Left forelimb (tissue), 1 donor: ENCODE data around the gene PRKAA2.
"Not testable (repeated sequence)": the region's sequence is repeated elsewhere in the genome, so short reads cannot be mapped to it uniquely, and the experiment has no call there.

Experiments
- DNase-seq: peaks from one replicate; pipeline ENCODE4 v3.0.0-alpha.2; 2018; ENCODE audit warnings: low spot score

The PRKAA2 gene

DNA sequence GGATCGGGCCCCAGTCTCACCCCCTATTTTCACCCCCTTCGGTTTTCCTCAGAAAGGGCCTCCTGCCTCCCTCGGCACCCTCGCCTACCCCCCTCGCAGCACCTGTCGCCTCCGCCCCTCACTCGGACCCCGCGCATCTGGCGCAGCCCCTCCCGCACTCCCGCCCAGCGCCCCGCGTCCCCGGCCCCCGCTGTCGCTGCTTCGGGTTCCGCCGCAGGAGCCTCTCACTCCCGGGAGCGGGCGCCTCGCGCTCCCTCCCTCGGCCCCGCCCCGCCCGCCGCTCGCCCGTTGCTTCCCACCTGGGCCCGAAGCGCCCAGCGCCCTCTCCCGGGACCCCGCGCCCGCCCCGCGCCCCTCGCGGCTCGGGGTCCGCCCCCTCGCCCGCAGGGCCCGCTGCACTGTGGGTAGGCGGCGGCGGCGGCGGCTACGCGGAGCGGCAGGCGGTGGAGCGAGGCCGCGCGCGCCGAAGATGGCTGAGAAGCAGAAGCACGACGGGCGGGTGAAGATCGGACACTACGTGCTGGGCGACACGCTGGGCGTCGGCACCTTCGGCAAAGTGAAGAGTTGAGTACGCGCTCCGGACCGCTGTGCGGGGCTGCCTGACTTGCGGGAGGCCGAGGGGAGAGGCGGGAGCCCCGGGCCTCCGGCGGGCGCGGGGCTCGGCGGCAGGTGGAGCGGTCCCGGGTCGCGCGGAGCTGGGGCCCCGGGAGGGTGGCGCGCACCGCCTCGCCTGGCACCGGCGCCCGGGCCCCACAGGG, at the start of gene PRKAA2:
Gene PRKAA2, plus strand, starts transcription at position 396 of the 758 bp plus-strand sequence. Its CDS starts 74 bp downstream, at position 470.
- peak; percentile 77 for DNase-seq

DNA sequence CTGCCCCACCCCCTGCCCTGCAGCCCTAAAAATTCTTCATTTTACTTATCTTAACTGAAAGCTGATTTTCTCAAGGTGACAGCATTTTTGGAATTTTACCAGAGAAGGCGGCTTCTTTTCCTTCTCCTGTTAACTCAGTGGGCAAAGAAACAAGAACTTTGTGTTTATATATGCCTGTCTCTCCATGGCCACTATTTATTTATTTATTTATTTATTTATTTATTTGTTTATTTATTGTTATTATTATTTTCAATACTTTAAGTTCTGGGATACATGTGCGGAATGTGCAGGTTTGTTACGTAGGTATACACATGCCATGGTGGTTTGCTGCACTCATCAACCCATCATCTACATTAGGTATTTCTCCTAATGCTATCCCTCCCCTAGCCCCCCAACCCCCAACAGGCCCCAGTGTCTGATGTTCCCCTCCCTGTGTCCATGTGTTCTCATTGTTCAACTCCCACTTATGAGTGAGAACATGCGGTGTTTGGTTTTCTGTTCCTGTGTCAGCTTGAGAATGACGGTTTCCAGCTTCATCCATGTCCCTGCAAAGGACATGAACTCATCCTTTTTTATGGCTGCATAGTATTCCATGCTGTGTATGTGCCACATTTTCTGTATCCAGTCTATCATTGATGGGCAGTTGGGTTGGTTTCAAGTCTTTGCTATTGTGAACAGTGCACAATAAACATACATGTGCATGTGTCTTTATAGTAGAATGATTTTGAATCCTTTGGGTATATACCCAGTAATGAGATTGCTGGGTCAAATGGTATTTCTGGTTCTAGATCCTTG, 49.5 kb upstream of the PRKAA2 start:
- not testable (repeated sequence) for DNase-seq

DNA sequence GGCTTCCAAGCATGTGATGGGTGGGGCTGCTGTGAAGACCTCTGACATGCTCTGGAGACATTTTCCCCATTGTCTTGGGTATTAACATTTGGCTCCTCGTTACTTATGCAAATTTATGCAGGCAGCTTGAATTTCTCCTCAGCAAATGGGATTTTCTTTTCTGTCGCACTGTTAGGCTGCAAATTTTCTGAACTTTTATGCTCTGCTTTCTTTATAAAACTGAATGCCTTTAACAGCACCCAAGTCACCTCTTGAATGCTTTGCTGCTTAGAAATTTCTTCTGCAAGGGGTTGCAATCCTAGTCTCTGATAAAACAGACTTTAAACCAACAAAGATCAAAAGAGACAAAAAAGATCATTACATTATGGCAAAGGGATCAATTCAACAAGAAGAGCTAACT, 35.0 kb upstream of the PRKAA2 start:
- DNase-seq = not testable (repeated sequence)

DNA sequence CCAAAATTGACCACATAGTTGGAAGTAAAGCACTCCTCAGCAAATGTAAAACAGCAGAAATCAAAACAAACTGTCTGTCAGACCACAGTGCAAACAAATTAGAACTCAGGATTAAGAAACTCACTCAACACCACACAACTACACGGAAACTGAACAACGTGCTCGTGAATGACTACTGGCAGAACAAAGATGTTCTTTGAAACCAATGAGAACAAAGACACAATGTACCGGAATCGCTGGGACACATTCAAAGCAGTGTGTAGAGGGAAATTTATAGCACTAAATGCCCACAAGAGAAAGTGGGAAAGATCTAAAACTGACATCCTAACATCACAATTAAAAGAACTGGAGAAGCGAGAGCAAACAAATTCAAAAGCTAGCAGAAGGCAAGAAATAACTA, 34.3 kb upstream of the PRKAA2 start:
- DNase-seq = not testable (repeated sequence)

DNA sequence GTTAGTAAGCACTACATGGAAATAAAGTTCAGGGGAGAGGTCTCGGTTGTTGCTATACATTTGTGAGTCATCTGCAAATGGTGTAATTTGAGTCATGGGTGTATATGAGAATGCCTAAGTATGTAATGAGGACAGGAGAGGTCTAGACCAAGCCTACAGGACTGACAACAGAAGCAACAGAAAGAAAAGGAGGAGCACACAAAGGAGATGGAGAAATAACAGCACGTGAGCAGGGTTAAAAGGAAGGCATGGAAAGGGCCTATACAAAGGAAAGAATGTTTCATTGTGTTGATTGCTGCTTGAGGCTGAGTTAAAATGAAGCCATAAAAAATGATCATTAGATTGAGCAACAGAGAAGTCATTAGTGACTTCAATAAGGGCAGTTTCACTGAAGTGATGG, 28.0 kb upstream of the PRKAA2 start:
- DNase-seq = no peak

DNA sequence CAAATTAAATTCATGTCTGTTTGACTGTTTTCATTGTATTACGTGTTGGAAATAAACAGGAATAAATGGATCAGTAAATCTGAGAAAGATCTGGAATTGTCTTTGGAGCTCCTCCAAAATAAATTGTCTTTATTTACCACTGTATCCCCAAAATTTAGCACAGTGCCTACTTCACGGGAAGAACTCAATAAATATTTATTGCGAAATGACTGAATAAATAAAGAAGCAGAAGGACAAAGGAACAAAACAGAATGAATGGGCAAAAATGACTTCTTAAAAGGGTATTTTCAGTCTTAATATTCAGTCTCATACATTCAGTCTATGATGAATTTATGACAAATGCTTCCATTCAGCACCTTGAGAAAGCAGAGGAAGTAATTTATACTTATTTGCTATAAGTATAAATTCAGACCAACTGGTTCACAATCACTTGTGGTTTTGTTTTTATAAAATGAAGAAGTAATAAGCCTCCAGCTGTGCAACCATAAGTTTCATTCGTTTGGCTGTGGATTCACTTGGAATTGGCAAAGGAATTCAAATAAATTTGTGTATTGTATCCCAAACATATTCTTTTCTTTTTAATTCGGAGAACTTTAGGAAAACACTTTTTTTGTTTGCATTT, 19.2 kb upstream of the PRKAA2 start:
- no peak for DNase-seq

DNA sequence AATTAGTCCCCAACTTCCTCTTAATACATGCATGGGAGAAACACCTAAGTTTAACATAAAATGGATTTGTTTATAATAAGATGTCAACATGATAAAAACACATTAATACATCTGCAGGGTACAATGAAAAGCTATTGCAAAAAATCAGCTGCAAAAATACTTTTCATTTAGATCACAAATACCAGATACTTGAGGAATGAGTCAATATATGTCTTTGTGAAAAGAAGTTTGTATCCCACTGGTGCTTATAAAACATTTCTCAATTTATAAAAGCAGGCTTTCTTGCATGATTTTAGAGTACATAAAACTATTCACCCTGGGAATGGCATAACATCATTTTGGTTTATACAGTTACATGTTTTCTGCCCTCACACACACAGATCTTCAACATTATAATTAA, 18.6 kb upstream of the PRKAA2 start:
- no peak for DNase-seq

DNA sequence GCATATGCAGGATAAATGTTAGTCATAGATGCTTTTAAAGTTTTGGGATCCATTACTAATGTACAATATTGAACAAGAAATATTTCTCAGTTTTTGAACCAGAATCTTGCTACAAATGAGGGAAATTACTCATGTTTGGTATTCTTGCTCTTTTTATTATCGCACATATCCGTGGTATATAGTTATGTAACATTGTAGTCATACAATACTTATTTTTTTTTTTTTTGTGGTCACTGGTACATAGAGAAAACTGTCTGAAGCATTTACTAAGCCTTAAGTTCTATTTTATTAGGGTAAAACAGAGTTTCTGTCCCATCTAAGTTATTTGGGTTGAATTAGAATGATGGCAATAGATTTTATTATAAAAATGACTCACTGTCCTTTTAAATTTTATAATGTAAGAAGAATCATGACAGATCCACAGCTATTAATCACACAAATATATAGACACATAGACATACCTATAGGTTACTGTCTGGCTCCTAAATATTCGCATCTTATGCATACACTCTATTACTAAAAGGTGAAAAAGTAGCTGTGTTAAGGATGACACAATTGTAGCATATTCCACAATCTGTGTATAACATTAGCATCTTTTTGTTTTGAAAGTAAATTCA, 18.0 kb upstream of the PRKAA2 start:
- no peak for DNase-seq

DNA sequence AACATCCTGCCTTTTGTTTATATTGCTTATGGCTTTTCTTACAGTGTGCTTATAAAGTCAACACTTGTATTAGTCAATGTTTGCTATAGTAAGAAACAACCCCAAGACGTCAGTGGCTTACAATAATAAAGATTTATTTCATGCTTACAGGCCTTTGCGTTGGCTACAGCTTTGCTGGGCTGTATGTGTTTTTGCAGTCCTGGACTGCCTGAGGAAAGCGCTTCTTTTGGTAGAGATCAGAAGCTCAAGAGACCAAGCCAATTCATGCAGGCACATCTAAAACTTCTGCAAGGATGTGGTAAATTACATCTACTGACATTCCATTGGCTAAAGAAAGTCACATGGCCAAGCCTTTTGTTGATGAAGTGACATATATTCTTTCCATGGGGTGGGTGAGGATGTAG, 17.5 kb upstream of the PRKAA2 start:
- no peak for DNase-seq

DNA sequence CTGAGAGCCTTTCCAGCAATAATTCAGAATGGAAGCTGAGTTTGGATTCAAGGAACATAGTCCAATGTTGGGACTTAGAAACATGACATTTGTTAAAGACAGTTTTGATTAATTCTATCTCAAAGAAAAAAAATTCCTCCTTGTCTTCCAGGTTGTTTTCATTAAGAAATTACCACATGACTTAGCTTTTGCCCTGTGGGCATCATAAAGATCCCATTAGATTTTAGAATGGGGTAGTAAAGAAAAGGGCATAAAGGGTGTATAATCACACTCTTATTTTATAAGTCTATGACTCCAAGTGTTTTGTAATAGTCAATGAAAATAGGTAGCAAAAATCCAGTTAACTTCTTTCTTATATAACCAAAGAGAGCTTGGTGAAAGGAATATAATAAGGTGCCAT, 14.3 kb upstream of the PRKAA2 start:
- no peak for DNase-seq

DNA sequence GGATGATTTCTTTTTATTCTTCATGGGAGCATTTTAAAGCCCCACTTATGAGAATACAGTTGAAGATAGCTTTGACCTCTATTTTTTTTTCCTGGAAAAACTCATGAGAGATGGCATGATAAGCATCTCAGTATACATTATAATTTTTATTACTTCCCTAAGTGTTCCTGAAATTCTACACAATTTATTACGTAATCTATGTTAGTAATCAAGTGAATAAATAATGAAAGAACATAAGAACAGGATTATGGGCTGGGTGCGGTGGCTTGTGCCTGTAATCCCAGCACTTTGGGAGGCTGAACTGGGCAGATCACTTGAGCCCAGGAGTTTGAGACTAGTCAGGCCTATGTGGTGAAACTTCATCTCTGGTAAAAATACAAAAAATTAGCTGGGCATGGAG, 13.2 kb upstream of the PRKAA2 start:
- DNase-seq = no peak

DNA sequence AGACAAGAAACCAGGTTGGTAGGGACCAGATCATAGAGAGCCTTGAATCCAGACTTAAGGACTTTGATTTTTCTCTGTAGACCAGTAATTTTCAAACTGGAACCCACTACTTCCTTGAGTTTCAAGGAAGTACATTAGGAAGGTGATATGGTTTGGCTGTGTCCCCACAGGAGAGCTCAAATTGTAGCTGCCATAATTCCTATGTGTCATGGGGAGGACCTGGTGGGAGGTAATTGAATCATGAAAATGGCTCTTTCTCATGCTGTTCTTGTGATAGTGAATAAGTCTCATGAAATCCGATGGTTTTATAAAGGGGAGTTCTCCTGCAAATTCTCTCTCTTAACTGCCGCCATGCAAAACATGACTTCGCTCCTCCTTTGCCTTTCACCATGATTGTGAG, 10.1 kb upstream of the PRKAA2 start:
- no peak for DNase-seq

DNA sequence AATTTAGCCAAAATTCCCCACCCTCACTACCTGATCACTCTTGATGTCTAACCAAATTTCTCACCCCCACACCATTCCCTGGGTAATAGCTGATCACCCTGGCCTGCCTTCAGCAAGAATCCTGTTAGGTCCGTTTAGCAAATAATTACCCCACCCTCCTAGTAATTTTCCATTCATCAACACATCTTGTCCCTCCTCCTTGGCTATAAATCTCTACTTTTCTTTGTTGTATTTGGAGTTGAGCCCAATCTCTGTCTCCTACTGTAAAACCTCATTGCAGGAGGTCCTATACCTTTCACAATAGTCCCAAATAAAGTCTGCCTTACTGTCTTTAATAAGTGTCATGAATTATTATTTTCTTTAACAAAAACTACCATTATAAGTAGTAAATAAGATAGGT, 6.9 kb upstream of the PRKAA2 start:
- no peak for DNase-seq

DNA sequence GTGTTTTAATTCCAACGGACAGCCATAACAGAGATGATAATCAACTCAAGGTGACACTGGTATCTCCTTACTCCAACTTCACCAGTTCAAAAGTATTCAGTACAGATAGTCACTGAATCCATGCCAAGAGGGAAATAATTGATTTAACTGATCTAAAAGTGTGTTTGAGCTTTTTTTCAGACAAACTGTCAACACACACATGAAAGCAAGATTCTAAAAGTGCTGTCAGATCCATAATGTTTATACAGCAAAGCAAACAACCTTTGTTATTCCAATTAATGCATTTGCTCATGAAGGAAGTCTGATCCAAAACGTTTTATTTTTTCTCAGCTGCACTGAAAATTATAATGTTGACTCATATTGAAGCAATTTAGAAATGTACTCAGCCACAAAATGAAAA, 5.9 kb upstream of the PRKAA2 start:
- DNase-seq = no peak

DNA sequence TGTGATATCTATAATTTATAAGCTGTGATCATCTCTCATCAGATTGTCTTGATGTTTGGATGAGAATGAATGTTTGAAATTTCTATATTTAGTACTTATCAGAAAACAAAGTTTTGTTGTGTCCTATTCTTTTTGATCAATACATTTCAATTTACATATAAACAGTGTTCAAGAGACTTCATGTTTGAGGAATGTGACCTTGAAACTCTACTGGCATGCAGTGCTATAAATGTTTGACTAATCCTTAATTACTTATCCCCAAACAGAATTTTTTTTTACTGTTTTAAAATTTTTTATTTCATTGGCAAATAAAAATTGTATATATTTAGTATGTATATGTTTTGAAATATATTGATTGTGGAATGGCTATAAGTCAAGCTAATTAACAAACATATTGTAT, 1.5 kb upstream of the PRKAA2 start:
- no peak for DNase-seq

DNA sequence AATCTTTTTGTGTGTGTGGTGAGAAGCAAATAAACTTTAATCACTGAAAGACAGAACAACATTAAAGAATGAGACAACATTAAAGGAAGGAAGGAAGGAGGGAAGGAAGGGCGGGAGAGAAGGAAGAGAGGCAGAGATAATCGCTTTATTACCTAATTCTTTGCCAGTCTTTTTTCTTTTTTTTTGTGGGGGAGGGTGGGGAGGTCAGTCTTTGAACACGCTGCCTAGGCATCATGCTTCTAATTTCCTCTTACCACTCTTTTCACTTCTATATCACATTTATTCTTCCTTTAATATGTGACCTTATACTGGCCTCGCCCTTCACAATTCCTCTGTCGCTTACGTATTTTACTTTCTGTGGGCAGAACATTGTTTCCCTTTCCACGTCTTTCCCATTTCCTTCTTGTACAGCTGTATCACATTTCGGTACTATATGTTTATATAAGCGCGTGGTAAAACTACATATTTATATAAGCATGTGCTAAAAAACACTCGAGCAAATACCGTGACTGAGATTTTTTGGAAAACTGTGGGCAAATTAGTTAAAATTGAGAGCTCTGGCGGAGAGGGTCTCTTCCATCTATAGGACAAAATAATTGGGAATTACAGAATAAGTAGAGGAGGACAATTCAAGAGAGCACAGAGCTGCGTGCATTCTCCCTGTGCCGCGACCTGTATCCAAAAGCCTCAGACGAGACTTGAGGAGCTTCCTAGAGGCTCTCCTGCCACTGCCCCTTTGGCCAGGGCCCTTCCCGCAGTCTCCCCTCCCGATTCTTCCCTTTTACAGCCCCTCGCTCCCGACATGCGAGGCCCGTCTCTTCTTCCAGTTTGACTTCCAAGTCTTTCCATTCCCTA, 823 bp upstream of the PRKAA2 start:
- DNase-seq = no peak

DNA sequence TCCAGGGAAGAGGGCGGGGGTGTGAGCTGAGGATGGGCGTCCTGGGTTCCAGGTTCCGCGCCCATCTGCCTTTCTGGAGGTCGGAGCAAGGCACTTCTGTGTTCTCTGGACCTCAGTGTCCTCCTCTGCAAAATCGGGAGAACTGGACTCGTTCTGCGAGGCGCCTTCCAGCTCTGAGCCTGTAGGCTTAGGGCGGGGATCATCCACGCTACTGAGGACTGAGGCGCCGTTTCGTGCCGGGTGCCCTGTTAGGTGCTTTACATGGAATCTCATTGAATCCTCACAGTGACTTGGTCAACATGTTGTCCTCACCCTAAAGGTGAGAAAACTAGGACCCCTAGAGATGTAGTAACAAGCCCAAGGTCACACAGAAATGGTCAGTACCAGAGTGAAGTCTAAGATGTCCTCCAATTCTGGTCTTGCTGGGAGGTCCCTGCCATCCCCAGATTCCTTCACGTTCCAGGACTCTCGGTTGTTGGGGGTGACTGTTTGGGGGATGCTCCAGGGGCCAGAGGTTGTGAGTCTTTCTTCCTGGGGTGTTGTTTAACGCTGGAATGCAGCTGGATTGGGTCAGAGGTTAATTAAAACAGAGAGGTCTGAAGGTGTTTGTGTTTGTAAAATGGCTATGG, 677 bp downstream of the PRKAA2 start:
- no peak for DNase-seq

DNA sequence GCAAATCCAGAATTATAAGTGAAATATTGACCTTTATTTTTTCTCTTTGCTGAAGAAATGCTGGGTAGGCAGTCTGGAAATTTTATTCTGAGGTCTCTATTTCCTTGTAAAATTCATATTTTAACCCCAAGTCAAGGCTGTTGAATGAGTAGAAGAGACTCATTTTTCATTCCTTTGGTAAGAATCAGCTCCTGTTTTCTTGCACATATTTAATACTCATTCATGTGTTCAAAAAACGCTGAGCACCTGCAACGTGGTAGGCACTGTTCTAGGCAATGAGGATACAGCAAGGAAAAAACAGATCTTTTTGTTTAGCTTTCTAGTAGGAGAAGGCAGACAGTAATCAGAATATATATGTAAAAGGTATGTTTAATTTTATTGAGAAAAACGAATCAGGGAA, 1.5 kb downstream of the PRKAA2 start:
- DNase-seq = no peak

DNA sequence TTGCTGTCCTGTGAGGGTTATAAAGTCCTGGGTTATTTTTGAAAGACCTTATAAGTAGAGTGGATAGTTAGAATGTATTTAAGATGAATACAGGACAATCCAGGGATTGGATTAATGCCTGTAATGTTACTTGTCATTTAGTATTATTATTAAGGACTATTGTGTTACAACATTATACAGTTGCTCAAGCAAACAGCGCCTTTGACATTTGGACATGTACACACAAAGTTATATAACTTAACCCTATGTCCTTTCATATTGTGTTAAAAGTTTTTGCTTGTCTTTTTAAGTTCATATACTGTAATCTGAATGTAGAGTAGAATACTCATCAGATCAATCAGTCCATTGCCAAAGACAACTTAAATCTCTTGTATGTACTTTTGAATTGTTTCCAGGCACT, 2.0 kb downstream of the PRKAA2 start:
- DNase-seq = no peak

DNA sequence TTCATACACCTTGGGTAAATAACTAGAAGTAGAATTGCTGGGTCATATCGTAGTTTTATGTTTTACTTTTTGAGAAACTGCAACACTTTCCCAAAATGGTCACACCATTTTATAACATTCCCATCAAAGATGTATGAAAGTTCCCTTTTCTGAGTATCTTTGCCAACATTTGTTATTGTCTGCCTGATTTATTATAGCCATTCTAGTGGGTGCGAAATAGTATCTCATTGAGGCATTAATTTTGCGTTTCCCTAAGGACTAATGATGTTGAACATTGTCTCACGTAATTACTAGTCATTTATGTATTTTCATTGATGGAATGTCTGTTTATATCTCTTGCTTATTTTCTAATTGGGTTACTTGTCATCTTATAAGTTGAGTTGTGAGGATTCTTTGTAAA, 3.4 kb downstream of the PRKAA2 start:
- no peak for DNase-seq
